IPS-18a (cell line): Measurements from ENCODE around the gene PI4K2A.
"Not testable (repeated sequence)": the region's sequence is repeated elsewhere in the genome, so short reads cannot be mapped to it uniquely, and the experiment has no call there.

Experiments
- H3K27ac ChIP-seq: one replicate; pipeline ENCODE4 v1.5.1; 2013; ENCODE audit warnings: low read length
- H3K27me3 ChIP-seq: one replicate; pipeline ENCODE4 v1.6.1; 2013; ENCODE audit warnings: mild to moderate bottlenecking, low read length; ENCODE audit not compliant: control insufficient read depth, insufficient read depth
- H3K36me3 ChIP-seq: one replicate; pipeline ENCODE4 v1.6.1; 2013; ENCODE audit warnings: low read depth, low read length; ENCODE audit not compliant: control insufficient read depth
- H3K4me1 ChIP-seq: one replicate; pipeline ENCODE4 v1.6.1; 2013; ENCODE audit warnings: low read depth, low read length; ENCODE audit not compliant: control insufficient read depth
- H3K4me3 ChIP-seq: one replicate; pipeline ENCODE4 v1.5.1; 2013; ENCODE audit warnings: low read length
- H3K9ac ChIP-seq: one replicate; pipeline ENCODE4 v1.6.1; 2013; ENCODE audit warnings: mild to moderate bottlenecking, low read length, moderate library complexity
- H3K9me3 ChIP-seq: one replicate; pipeline ENCODE4 v1.6.1; 2013; ENCODE audit warnings: low read depth, low read length; ENCODE audit not compliant: control insufficient read depth

PI4K2A gene

GRCh38 chr10:97635577-97635976 is 4.9 kb upstream of the PI4K2A start:
- Histone ChIP-seq H3K27me3 (no peaks in the 10 kb centered on the region), H3K9me3 (no peaks in the 10 kb centered on the region), H3K9ac (no peak overlapping the region), H3K27ac (no peak overlapping the region), H3K36me3 (no peaks in the 10 kb centered on the region), H3K4me3 (no peak overlapping the region), H3K4me1 (peaks cover 4% of the 10 kb centered on the region)

GRCh38 chr10:97639090-97639489 is 1.4 kb upstream of the PI4K2A start:
- peaks cover 11% of the 10 kb centered on the region for H3K4me1 ChIP-seq
- H3K4me3 ChIP-seq, H3K9ac ChIP-seq, H3K27ac ChIP-seq, H3K36me3 ChIP-seq, H3K9me3 ChIP-seq, H3K27me3 ChIP-seq: not testable (repeated sequence)

GRCh38 chr10:97640868-97641811 is 669 bp downstream of the PI4K2A start:
- Histone ChIP-seq H3K4me1 (peaks cover 11% of the 10 kb centered on the region), H3K36me3 (peaks cover 15% of the 10 kb centered on the region), H3K4me3 (peak overlapping the region; percentile 92), H3K9ac (peak overlapping the region; percentile 63), H3K9me3 (no peaks in the 10 kb centered on the region), H3K27me3 (no peaks in the 10 kb centered on the region), H3K27ac (no peak overlapping the region)

GRCh38 chr10:97642471-97643159 is 2.1 kb downstream of the PI4K2A start:
- not testable (repeated sequence) for H3K27me3 ChIP-seq, H3K4me3 ChIP-seq, H3K9me3 ChIP-seq, H3K27ac ChIP-seq, H3K9ac ChIP-seq
- H3K36me3 ChIP-seq = peaks cover 15% of the 10 kb centered on the region
- peaks cover 15% of the 10 kb centered on the region for H3K4me1 ChIP-seq

- Histone ChIP-seq H3K4me1 (peaks cover 21% of the 10 kb centered on the region), H3K27ac (no peak overlapping the region), H3K36me3 (peaks cover 15% of the 10 kb centered on the region), H3K9me3 (no peaks in the 10 kb centered on the region), H3K27me3 (no peaks in the 10 kb centered on the region), H3K4me3 (no peak overlapping the region), H3K9ac (no peak overlapping the region)
These were observed 3.0 kb downstream of the PI4K2A start for GRCh38 chr10:97643441-97643985.

- H3K36me3 ChIP-seq = peaks cover 15% of the 10 kb centered on the region
- no peaks in the 10 kb centered on the region for H3K27me3 ChIP-seq
- H3K9me3 ChIP-seq = no peaks in the 10 kb centered on the region
- H3K9ac ChIP-seq = no peak overlapping the region
- no peak overlapping the region for H3K27ac ChIP-seq
- H3K4me3 ChIP-seq = no peak overlapping the region
- H3K4me1 ChIP-seq = peaks cover 29% of the 10 kb centered on the region
These were observed 4.5 kb downstream of the PI4K2A start for GRCh38 chr10:97644936-97645335.

GRCh38 chr10:97647556-97647955 is 7.1 kb downstream of the PI4K2A start:
- Histone ChIP-seq H3K9me3 (no peaks in the 10 kb centered on the region), H3K36me3 (peaks cover 28% of the 10 kb centered on the region), H3K4me1 (peaks cover 22% of the 10 kb centered on the region), H3K9ac (no peak overlapping the region), H3K27ac (no peak overlapping the region), H3K27me3 (no peaks in the 10 kb centered on the region), H3K4me3 (no peak overlapping the region)

- peaks cover 22% of the 10 kb centered on the region for H3K4me1 ChIP-seq
- H3K9me3 ChIP-seq = no peaks in the 10 kb centered on the region
- peak overlapping the region; percentile 46 for H3K4me3 ChIP-seq
- H3K9ac ChIP-seq = no peak overlapping the region
- peaks cover 37% of the 10 kb centered on the region for H3K36me3 ChIP-seq
- H3K27ac ChIP-seq = no peak overlapping the region
- H3K27me3 ChIP-seq = no peaks in the 10 kb centered on the region
These were observed 8.3 kb downstream of the PI4K2A start for GRCh38 chr10:97648562-97649404.

- H3K4me1 ChIP-seq = peaks cover 22% of the 10 kb centered on the region
- H3K36me3 ChIP-seq = peaks cover 37% of the 10 kb centered on the region
- not testable (repeated sequence) for H3K27me3 ChIP-seq, H3K9ac ChIP-seq, H3K9me3 ChIP-seq, H3K27ac ChIP-seq
- peak overlapping the region; percentile 46 for H3K4me3 ChIP-seq
These were observed 8.9 kb downstream of the PI4K2A start for GRCh38 chr10:97649405-97649750.

GRCh38 chr10:97650726-97651125 is 10.3 kb downstream of the PI4K2A start:
- no peaks in the 10 kb centered on the region for H3K27me3 ChIP-seq
- H3K9me3 ChIP-seq = no peaks in the 10 kb centered on the region
- H3K4me3 ChIP-seq = no peak overlapping the region
- H3K9ac ChIP-seq = no peak overlapping the region
- peaks cover 22% of the 10 kb centered on the region for H3K4me1 ChIP-seq
- peaks cover 33% of the 10 kb centered on the region for H3K36me3 ChIP-seq
- H3K27ac ChIP-seq = no peak overlapping the region

- H3K27ac ChIP-seq = no peak overlapping the region
- H3K27me3 ChIP-seq = no peaks in the 10 kb centered on the region
- no peak overlapping the region for H3K4me3 ChIP-seq
- no peaks in the 10 kb centered on the region for H3K9me3 ChIP-seq
- peaks cover 22% of the 10 kb centered on the region for H3K4me1 ChIP-seq
- H3K36me3 ChIP-seq = peaks cover 42% of the 10 kb centered on the region
- no peak overlapping the region for H3K9ac ChIP-seq
These were observed 11.3 kb downstream of the PI4K2A start for GRCh38 chr10:97651773-97652172.
